RWPE1 (cell line): ENCODE results near the gene DEPDC1B.

Experiments
- CTCF ChIA-PET: fragments of 350-600 bp; sonication (Branson Sonifier 250); formaldehyde crosslinking; extraction: SDS; loops from one replicate; lab custom pipeline; 2021; lab: Yijun Ruan, JAX
- POLR2A ChIA-PET: fragments of 400-600 bp; formaldehyde crosslinking; extraction: SDS; loops from one replicate; lab custom pipeline; 2020; ENCODE audit warnings: antibody characterized with exemption; ENCODE audit not compliant: low non-redundant PET; lab: Yijun Ruan, JAX
- DNase-seq: peaks from one replicate; pipeline ENCODE4 v3.0.0; 2012; ENCODE audit warnings: low spot score
- H3K27ac ChIP-seq: fragments of 450-650 bp; 2 replicates; pipeline ENCODE4 v1.5.1; 2017
- TF ChIP-seq, protein P1 (sequence below): fragments of 450-650 bp; conservative IDR thresholded peaks from 2 replicates; pipeline ENCODE4 v1.5.1; 2017; ENCODE audit warnings: low read depth, mild to moderate bottlenecking

The DEPDC1B gene

DNA sequence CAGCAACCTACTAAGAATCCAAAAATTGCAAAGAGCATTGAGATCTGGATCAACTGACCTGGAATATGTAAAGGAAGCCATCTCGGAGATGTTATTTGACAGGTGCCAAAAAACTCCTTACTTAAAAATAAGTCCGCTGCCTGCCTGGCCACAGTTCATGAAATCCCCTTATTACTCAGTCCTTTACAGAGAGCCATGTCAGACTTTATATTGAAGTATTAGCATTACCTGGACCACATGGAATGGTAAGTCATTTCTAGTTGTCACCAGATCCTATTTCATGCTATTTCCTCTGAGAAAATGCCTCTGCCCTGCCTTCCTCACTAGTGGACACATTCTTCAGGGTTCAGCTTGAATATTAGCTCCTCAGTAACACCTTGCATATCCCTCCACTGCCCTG is 115.7 kb downstream of the DEPDC1B start:
- CTCF ChIA-PET = no interaction called here
- TF ChIP-seq, protein P1, sequence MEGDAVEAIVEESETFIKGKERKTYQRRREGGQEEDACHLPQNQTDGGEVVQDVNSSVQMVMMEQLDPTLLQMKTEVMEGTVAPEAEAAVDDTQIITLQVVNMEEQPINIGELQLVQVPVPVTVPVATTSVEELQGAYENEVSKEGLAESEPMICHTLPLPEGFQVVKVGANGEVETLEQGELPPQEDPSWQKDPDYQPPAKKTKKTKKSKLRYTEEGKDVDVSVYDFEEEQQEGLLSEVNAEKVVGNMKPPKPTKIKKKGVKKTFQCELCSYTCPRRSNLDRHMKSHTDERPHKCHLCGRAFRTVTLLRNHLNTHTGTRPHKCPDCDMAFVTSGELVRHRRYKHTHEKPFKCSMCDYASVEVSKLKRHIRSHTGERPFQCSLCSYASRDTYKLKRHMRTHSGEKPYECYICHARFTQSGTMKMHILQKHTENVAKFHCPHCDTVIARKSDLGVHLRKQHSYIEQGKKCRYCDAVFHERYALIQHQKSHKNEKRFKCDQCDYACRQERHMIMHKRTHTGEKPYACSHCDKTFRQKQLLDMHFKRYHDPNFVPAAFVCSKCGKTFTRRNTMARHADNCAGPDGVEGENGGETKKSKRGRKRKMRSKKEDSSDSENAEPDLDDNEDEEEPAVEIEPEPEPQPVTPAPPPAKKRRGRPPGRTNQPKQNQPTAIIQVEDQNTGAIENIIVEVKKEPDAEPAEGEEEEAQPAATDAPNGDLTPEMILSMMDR = no peak
- H3K27ac ChIP-seq = no peak overlapping the region
- POLR2A ChIA-PET = no interaction called here
- DNase-seq = no peak

DNA sequence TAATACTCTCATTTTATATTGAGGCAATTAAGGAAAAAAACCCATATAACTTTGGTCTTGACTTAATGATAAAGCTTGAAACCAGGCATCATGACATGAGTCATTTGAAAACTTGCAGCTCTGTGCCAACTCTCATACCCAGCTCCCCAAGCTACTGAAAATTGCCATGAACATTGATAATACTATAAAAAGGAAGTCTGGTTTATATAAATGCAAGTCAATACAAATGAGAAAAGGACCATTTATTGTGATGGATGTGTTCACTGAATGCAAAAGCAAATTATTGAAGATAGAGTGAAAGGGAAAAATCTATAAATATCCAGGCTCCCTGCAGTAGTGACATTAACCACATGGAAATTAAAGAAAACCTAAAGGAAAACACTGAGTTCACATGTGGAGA is 116.3 kb downstream of the DEPDC1B start:
- POLR2A ChIA-PET = no interaction called here
- DNase-seq = no peak
- TF ChIP-seq, protein P1 = no peak
- CTCF ChIA-PET = interaction anchor here (0.7 kb wide), 2 partner anchors 569 to 766 kb away, joined by 3 read pairs; no protein-coding TSS in a partner anchor
- H3K27ac ChIP-seq = no peak overlapping the region

DNA sequence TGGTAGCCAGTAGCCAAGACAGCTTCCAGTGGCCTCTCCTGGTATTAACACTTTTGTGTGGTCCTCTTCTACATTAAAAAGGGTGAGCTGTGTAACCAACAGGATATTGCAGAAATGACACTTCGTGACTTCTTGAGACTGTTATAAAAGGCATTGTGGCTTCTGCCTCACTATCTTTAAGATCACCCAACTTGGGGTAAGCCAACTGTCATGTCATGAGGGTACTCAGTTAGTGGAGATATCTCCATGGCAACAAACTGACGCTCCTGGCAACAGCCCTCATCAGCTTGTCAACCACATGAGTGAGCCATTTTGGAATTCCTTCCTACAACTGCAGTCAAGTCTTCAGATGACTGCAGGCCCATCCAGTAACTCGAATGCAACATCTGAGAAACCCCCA is 121.7 kb downstream of the DEPDC1B start:
- POLR2A ChIA-PET = no interaction called here
- H3K27ac ChIP-seq = no peak overlapping the region
- CTCF ChIA-PET = interaction anchor here (0.6 to 0.7 kb wide), 2 partner anchors 197 to 202 kb away, joined by 3 read pairs; no protein-coding TSS in a partner anchor
- TF ChIP-seq, protein P1 = no peak
- no peak for DNase-seq

GRCh38 chr5:60577116-60577515 is 122.8 kb downstream of the DEPDC1B start:
- no peak for DNase-seq
- CTCF ChIA-PET = interaction anchor here (0.6 kb wide), 2 partner anchors 166 to 1512 kb away, joined by 3 to 6 read pairs; no protein-coding TSS in a partner anchor
- TF ChIP-seq, protein P1 = no peak
- no peak overlapping the region for H3K27ac ChIP-seq
- POLR2A ChIA-PET = no interaction called here

- no peak overlapping the region for H3K27ac ChIP-seq
- no peak for DNase-seq
- POLR2A ChIA-PET = no interaction called here
- TF ChIP-seq, protein P1 = no peak
- CTCF ChIA-PET = no interaction called here
Observed at GRCh38 chr5:60576425-60576824, 123.5 kb downstream of the DEPDC1B start.

- H3K27ac ChIP-seq = no peak overlapping the region
- TF ChIP-seq, protein P1 = no peak
- CTCF ChIA-PET = no interaction called here
- POLR2A ChIA-PET = interaction anchor here (0.6 kb wide), 1 partner anchor 623 kb away, joined by 3 read pairs; no protein-coding TSS in a partner anchor
- DNase-seq = no peak
Observed at GRCh38 chr5:60568646-60569045, 131.3 kb downstream of the DEPDC1B start.
